ES-I3 (cell line): Measurements from ENCODE around the gene CDH23.

Source experiments
- H3K36me3 ChIP-seq: 2 replicates; pipeline ENCODE4 v1.6.1; 2013; ENCODE audit warnings: mild to moderate bottlenecking, low read length, control low read depth, moderate library complexity; ENCODE audit not compliant: insufficient read depth
- H3K4me1 ChIP-seq: 2 replicates; pipeline ENCODE4 v1.6.1; 2013; ENCODE audit warnings: mild to moderate bottlenecking, control low read depth, low read length; ENCODE audit not compliant: insufficient read depth
- H3K9ac ChIP-seq: 2 replicates; pipeline ENCODE4 v1.6.1; 2013; ENCODE audit warnings: low read depth, mild to moderate bottlenecking, low read length, moderate library complexity
- H3K9me3 ChIP-seq: 2 replicates; pipeline ENCODE4 v1.6.1; 2013; ENCODE audit warnings: mild to moderate bottlenecking, low read length, moderate library complexity; ENCODE audit not compliant: control insufficient read depth, insufficient read depth

The CDH23 gene

DNA sequence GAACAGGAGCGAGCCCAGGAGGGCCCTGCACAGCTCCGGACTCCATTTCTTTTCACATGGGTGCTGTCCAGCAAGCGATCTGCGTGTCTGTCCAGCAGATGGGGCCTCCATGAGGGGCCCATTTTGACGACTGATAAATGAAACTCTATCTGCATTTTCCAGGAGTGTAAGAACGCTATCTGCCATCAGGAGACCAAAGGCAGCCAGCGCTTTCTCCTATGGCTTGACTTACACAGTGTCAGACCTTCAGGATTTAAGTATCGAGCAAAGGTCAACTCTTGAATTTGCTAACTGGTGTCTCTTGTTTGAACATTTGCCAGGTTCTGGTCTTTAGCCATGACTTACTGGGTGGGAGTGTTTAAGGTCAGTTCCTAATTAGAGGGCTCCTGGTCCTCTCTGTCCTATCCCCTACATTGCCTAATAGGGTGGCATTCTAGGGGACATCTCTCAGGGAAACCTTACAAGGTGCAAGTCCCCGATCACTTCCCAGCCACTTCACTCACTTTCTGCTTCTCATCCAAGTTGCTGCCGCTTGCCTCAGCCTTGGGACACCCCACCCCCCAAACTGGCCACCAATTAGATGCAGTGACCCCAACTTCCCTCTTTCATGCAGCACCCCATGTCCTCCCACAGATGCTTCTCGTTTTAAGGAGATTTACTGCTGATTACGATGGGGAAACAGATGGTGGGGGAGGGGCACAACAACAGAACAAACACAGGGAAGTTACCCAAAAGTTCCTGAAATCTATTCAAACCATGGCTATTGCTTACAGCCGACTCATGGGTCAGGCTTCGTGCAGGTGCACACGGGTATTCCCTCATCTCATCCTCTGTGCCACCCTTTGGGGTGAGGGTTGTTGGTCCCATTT, 356.6 kb downstream of the CDH23 start:
- no peak overlapping the region for H3K9ac ChIP-seq
- peaks cover 5% of the 10 kb centered on the region; the same call in 1 of the 2 replicates for H3K4me1 ChIP-seq
- no peaks in the 10 kb centered on the region for H3K36me3 ChIP-seq
- H3K9me3 ChIP-seq = no peaks in the 10 kb centered on the region

DNA sequence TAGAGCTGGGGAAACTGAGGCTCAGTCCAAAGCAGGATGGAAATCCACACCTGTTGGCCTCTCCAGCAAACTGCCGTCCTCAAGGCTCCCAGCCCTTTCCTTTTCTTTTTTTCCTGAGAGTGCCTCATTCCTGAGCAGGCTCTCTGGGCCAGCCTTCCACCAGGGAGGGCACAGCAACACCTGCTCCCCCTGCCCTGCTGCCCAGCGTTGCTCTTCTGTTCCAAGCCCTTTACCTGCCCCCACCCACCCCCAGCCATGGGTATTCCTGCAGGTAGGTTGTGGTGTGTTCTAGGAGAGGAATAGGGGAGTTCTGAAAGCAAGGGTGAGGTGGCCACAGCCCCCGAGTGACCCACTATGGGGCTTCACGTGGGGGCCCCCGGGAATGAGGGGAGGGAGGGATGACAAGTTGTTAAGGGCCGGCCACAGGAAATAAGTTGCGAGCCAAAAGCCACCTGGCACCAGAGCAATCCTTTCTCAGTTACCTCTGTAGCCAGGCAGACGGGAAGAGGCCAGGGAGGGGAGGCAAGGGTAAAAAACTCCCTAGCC, 357.3 kb downstream of the CDH23 start:
- Histone ChIP-seq H3K9me3 (no peaks in the 10 kb centered on the region), H3K36me3 (no peaks in the 10 kb centered on the region), H3K4me1 (peaks cover 5% of the 10 kb centered on the region; the same call in 1 of the 2 replicates), H3K9ac (no peak overlapping the region)

DNA sequence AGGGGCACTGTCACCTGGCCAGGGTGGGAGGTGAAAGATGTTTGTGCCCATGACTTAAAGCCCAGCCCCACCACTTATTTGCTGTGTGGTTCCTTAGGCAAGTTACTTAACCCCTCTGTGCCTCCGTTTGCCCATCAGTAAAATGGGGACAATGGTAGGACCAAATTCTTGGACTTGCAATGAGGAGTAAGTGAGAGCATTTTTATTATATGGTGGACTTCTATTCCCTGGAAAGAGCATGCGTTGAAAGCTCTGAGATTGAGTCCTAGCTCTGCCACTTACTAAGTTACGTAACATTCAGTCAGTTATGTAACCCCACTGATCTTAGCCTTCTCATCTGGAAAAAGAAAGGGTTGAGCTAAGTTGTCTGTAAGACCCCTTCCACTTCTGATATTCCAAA, 357.8 kb downstream of the CDH23 start:
- H3K4me1 ChIP-seq = peaks cover 5% of the 10 kb centered on the region; the same call in 1 of the 2 replicates
- no peaks in the 10 kb centered on the region for H3K36me3 ChIP-seq
- no peak overlapping the region for H3K9ac ChIP-seq
- H3K9me3 ChIP-seq = no peaks in the 10 kb centered on the region

DNA sequence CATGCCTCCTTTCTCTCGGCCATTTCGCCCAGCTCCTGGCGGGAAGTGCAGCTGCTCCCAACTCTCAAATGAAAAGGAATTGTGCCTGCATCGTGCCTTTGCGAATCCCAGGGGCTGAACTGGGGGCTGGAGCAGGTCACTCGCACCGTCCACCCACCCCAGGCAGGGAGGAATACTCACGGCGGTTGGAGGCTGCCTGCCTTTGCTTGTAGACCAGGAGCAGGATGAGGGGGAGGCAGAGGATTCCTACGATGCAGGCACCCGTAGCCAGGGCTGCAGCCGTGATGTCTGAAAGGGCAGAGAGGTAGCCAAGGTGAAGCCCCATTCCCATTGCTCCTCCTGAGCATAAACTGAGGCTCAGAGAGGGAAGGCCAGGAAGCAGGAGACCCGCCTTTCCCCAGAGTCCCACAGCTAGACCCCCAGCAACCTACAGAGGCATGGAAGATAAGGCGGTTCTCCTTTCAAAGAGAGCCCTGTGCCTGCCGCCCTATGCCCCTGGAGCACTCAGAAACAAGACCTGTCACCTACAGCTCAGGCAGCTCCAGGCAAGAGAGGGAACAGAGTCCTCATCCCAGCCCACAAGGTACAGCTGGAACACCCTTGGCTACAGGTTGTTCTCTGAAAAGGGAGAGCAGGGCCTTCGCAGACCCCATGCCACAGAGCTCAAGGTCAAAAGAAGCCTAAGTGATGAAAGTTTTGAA, 358.6 kb downstream of the CDH23 start:
- Histone ChIP-seq H3K9ac (no peak overlapping the region), H3K9me3 (no peaks in the 10 kb centered on the region), H3K36me3 (no peaks in the 10 kb centered on the region), H3K4me1 (peaks cover 5% of the 10 kb centered on the region; the same call in 1 of the 2 replicates)

DNA sequence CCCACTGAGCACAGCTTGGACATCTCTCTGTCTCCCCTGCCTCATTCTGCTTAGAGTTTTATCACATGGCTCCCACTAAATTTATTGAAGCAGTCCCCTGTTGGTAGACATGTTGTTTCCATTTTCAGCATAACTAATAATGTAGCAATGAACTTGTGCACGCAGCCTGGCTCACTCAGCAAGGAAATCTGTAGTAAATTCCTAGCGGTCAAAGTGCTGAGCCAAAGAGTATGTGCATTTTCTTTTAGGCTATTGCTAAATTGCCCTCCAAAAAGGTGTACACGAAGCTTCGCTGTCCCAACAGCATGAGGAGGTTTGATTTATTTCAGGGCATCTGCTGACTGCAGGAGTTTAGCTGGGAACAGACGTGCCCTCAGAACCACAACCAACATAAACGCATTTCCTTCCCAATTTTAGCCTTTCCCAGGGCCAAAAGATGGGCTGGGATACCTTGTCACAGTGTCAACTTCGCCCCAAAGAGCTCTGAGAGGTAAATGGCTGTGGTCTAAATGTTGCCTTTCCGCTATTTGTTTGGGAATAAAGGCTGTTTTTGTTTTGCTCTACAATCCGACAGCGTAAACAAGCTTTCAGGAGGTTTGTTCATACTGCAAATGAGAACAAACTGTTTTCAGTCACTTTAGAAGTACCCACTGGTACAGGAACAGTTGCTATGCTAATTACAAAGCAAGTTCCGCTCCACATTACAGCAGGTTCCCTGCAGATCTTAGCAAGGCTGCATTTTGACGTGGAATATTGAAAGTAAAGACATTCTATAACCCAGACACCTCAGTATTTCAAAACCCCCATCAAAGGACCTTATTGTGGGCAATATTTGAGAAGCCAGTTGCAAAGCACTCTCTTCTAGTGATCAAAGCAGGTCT, 359.8 kb downstream of the CDH23 start:
- Histone ChIP-seq H3K36me3 (no peaks in the 10 kb centered on the region), H3K9me3 (no peaks in the 10 kb centered on the region), H3K9ac (no peak overlapping the region), H3K4me1 (peaks cover 5% of the 10 kb centered on the region; the same call in 1 of the 2 replicates)

DNA sequence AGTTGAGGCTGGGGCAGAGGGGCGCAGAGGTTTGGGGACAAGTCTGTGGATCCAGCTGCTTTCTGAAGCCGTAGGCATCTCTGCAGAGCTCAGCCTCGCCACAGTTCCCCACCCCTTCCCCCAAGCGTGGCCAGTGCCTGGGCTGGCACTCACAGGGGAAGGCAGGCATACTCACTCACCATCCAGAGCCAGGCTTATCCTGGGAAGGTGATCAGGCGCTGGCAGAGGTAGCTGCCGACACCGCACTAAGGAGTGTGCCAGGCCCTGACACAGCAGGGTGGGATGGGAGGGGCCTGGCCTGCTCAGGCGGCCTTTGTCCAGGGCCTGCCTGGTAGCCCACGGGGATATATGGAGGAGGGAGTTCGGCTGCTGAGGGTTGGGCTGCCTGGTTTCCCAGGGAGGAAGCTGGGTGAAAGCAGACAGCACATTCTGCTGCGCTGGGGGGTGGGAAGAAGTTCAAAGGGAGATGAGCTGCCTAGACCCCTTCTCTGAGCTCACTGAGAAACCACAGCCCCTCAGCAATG, 360.7 kb downstream of the CDH23 start:
- Histone ChIP-seq H3K36me3 (no peaks in the 10 kb centered on the region), H3K9ac (no peak overlapping the region), H3K4me1 (peaks cover 5% of the 10 kb centered on the region; the same call in 1 of the 2 replicates), H3K9me3 (no peaks in the 10 kb centered on the region)

DNA sequence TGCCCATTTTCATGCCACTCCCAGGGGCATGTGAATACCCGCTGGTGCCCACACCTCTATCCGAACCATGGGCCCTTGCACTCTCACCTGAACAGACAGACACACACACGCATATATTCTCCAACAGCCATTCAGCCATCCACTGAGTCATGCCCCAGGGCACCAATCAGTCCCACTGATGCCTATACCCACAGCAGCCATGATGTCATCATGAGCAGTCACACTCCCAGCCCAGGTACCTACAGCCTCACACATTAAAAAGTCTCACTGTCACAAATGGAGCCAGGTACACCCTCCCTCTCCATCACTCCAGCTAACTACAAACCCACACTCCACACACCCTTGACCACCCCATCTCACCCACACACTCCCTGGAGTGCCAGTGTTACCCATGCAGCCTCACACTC, 364.4 kb downstream of the CDH23 start:
- H3K9ac ChIP-seq = no peak overlapping the region
- H3K4me1 ChIP-seq = peaks cover 5% of the 10 kb centered on the region; the same call in 1 of the 2 replicates
- no peaks in the 10 kb centered on the region for H3K9me3 ChIP-seq
- H3K36me3 ChIP-seq = no peaks in the 10 kb centered on the region

DNA sequence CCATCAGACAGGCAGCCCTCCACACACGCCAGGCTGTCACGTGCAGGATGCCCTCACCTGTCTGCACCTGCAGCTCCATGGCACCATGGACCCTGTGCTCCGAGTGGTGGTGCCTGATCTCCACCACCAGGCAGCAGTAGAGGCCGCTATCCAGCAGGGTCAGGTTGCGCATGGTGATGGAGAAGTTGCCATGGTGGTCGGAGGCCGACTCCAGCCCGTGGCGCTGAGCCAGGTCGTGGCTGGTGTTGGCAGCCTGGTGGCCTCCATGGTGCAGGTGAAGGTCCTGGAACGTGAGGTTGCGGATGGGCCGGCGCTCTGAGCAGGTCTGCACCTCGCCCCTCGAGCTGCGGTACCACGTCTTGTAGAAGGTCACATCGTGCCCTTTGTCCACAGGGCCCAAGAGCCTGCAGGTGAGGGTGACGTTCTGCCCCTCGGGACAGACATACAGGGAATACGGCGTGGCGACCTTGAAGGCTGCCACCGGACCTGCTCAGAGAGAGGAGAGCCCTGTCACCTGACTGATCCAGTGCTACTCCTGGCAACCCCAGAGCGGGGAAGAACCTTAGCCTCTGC, 364.9 kb downstream of the CDH23 start:
- Histone ChIP-seq H3K36me3 (no peaks in the 10 kb centered on the region), H3K4me1 (peaks cover 5% of the 10 kb centered on the region; the same call in 1 of the 2 replicates), H3K9ac (no peak overlapping the region), H3K9me3 (no peaks in the 10 kb centered on the region)

DNA sequence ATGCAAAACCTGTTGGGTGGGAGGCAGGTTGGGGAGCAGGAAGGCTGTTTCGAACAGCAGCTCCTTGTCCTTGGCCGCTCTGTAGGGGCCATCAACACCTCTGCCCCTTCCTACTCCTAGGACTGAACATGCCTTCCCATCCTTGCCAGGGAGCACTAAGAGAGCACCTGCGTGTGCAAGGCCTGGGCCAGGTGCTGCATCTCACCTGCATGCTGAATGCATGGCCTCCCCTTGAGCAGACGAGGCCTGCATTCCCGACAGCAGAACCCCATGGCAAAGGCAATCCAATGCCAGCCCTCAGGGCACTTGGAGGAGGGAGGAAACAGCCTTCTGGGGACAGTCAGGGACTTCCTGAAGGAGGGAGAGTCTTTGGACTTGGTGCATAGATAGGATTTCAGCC, 365.6 kb downstream of the CDH23 start:
- Histone ChIP-seq H3K4me1 (peaks cover 8% of the 10 kb centered on the region; the same call in 1 of the 2 replicates), H3K36me3 (no peaks in the 10 kb centered on the region), H3K9ac (no peak overlapping the region), H3K9me3 (no peaks in the 10 kb centered on the region)

DNA sequence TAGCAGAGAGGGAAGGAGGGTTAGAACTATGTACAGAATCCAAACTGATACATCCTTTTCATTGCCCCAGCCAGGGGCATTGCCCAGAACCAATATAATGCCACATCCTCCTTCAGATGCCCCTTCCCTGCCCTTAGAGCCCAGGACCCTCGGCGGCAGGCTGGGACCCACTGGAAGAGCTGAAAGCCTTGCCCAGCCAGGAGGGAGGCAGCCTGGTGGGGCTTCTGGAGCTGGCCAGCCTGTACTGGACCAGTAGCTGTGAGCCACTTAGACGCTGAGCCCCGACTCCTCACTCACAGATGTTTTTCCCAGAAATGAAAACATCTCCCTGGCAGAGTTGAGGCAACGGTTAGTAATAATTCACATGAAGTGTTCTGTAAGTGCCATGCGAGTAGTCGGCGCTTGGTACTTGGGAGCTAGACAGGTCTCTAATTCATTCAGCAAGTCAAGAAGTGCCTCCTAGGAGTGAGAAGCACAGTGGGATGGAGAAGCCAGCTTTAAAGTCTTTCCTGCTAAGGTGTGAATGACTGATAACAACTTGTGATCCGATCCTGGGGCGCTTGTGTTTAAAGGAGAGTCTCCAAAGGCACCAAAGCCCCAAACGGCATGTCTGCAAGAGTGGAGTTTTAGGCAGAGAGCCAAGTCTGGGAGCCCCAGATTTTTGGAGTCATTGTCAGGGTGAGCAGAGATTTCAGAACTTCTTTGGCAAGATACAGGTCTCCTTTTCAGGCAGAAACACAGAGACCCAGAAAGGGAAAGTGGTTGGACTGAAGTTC, 366.8 kb downstream of the CDH23 start:
- Histone ChIP-seq H3K4me1 (peaks cover 9% of the 10 kb centered on the region; the same call in 1 of the 2 replicates), H3K9ac (no peak overlapping the region), H3K36me3 (no peaks in the 10 kb centered on the region), H3K9me3 (no peaks in the 10 kb centered on the region)

DNA sequence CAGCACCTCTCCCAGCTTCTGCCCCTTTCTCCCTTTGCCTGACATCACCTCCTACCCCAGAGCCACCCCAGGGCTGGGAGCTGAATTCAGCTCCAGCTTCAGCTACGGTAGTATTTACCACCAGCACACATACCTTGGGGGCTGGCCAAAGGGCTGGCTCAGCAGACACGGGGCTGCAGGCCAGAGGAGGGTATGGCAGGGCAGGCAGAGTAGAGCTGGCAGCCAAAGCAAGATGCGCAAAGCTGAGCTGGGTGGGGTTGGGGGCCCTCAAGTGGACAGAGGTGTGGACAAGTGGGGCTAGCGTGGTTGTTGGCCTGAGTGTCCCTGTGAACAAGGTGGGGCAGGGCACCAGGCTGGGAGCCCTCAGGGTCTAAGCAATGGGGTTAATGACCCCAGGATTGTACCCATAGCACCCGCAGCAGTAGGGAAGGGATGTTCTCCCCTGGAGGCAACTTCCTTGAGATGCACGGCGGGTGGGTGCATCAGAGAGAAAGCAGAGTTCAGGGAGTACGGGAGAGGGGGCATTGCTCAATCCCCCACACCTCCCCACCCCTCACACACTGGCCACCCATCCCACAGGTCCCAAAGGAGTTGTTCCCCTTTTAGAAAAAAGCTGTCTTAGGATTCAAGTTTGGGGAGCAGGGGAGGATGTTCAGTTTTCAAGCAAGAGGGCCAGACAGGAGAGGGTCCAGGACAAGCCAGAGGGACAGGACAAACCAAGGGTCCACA, 368.6 kb downstream of the CDH23 start:
- Histone ChIP-seq H3K9ac (no peak overlapping the region), H3K36me3 (no peaks in the 10 kb centered on the region), H3K9me3 (no peaks in the 10 kb centered on the region), H3K4me1 (peaks cover 9% of the 10 kb centered on the region; the same call in 1 of the 2 replicates)

DNA sequence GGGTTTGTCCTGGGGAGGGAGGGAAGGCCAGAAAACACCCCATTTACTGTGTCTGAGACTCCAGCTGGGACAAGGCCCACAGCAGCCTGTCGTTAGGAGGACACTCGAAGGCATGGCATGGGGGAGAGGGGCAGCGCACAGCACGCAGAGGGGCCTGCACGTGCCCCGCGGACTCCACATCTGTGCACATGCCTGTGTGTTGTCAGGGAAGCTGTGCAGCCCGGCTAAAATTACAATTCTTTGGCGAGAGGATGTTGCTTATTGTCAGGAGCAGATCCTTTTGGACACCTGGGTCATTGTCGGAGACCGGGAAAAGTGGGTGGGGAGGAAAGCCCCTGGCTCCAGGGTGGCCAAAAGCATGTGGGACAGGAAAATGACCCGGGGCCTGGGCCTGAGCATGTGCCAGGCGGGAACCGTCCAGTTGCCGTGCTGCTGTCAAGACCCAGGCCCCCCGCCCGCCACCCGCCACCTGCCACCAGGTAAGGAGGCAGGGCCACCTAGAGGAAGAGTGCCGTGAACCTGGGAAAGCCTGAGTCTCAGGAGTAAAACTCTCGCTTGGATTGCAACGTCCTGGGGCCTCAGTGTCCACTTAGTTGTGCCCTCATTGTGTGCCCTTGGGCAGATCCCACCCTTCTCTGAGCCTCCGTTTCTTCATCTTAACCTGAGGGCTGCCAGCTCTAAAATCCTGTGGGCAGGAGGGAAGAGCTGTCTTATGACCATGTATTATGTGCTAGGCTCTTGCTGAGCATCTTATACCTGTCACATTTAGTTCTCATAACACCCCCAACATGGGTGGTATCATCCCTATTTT, 369.4 kb downstream of the CDH23 start:
- H3K36me3 ChIP-seq = no peaks in the 10 kb centered on the region
- peaks cover 9% of the 10 kb centered on the region; the same call in 1 of the 2 replicates for H3K4me1 ChIP-seq

More for the DNA sequence above, 369.4 kb downstream of the CDH23 start:
- no peak overlapping the region for H3K9ac ChIP-seq
- H3K9me3 ChIP-seq = no peaks in the 10 kb centered on the region
